ENCODE results near the gene PEX12.
"Not testable (repeated sequence)": the region's sequence is repeated elsewhere in the genome, so short reads cannot be mapped to it uniquely, and the experiment has no call there.

- not testable (repeated sequence) for TF ChIP-seq CTCF (conservative IDR thresholded peaks at IDR 0.05 in 1 of 2, IDR thresholded peaks at IDR 0.05 in 1 of 2; ENCODE audit: extremely low read depth in 1 of 2, insufficient read depth in 1 of 2, low read depth in 1 of 2, low read length in 2 of 2); EZH2 (IDR thresholded peaks at IDR 0.05; ENCODE audit: borderline replicate concordance, low read length)
Measured at GRCh38 chr17:35535406-35535805, 43.0 kb downstream of the PEX12 start.
